Caco-2 (cell line): ENCODE data around the gene TNF. TPM values are rescaled to one million over a fixed set of nuclear protein-coding genes. Genes with fewer than 3 reads are reported as not detected.
A peak's percentile ranks its signal among the peaks of the same experiment; 100 is the strongest.

Source experiments
- BruUV-seq: library from RNA; stranded (reverse); fragments of 400-500 nt; replicated peaks from 2 replicates; lab custom pipeline; 2021; lab: Mats Ljungman, UMichigan
- CTCF ChIA-PET: fragments of 300-600 bp; sonication (Branson Sonifier 250); formaldehyde crosslinking; loops from one replicate; lab custom pipeline; 2022; ENCODE audit warnings: antibody characterized with exemption; lab: Charles Lee
- POLR2A ChIA-PET: fragments of 300-600 bp; sonication (Branson Sonifier 250); formaldehyde crosslinking; loops from one replicate; lab custom pipeline; 2022; ENCODE audit warnings: antibody characterized with exemption; lab: Charles Lee
- DNase-seq, 2 experiments: peaks; one replicate each; pipeline versions ENCODE4 v3.0.0 to v3.0.0-alpha.2; 2020 to 2022
- H3K27me3 ChIP-seq: replicated peaks from 2 replicates; pipeline ENCODE4 v1.6.0; 2011; ENCODE audit warnings: low read length; ENCODE audit not compliant: control insufficient read depth, insufficient read depth
- H3K36me3 ChIP-seq: 2 replicates; pipeline ENCODE4 v1.5.1; 2011; ENCODE audit warnings: low read length; ENCODE audit not compliant: control insufficient read depth, insufficient read depth
- H3K4me1 ChIP-seq: fragments of 250-450 bp; sonication (Bioruptor Pico); 2 replicates; pipeline ENCODE4 v1.5.1; 2020; ENCODE audit warnings: mild to moderate bottlenecking
- H3K4me3 ChIP-seq: 2 replicates; pipeline ENCODE4 v1.5.1; 2011; ENCODE audit warnings: low read depth, mild to moderate bottlenecking, control low read depth, low read length
- H3K9me3 ChIP-seq: fragments of 250-450 bp; sonication (Bioruptor Pico); 2 replicates; pipeline ENCODE4 v1.5.1; 2020; ENCODE audit warnings: mild to moderate bottlenecking, moderate library complexity
- H3K27ac Mint-ChIP-seq: one replicate; pipeline ENCODE4 v1.8.0; 2022; ENCODE audit warnings: mixed read lengths; ENCODE audit not compliant: unreplicated experiment
- H3K27me3 Mint-ChIP-seq: one replicate; pipeline ENCODE4 v1.8.0; 2022; ENCODE audit warnings: mixed read lengths; ENCODE audit not compliant: insufficient read depth, unreplicated experiment
- H3K36me3 Mint-ChIP-seq: one replicate; pipeline ENCODE4 v1.8.0; 2022; ENCODE audit warnings: mild to moderate bottlenecking, mixed read lengths; ENCODE audit not compliant: insufficient read depth, unreplicated experiment
- H3K4me1 Mint-ChIP-seq: one replicate; pipeline ENCODE4 v1.8.0; 2022; ENCODE audit warnings: low read depth, mixed read lengths; ENCODE audit not compliant: unreplicated experiment
- H3K4me3 Mint-ChIP-seq: one replicate; pipeline ENCODE4 v1.8.0; 2022; ENCODE audit warnings: mild to moderate bottlenecking, moderate library complexity, mixed read lengths; ENCODE audit not compliant: unreplicated experiment
- H3K9me3 Mint-ChIP-seq: one replicate; pipeline ENCODE4 v1.8.0; 2022; ENCODE audit warnings: mixed read lengths; ENCODE audit not compliant: unreplicated experiment
- intact Hi-C: fragments of 100-400 bp; cut with micrococcal nuclease; formaldehyde crosslinking; loops from one replicate; pipeline ENCODE4 v1.10.0; 2022; ENCODE audit not compliant: unreplicated experiment
- total RNA-seq: library from RNA; stranded (reverse); gene quantifications from 2 replicates; pipeline ENCODE4 v1.2.3, GENCODE V29; 2022
- TF ChIP-seq, protein P1 (sequence below), 2 experiments: fragments of 200-600 bp in 1 of 2; IDR thresholded peaks; 1 replicate in 1 of 2; 2 replicates in 1 of 2; pipeline versions ENCODE4 v1.5.1 to v1.8.0; 2011 to 2022; ENCODE audit warnings: antibody characterized with exemption in 1 of 2, control low read depth in 1 of 2, inconsistent platforms in 1 of 2, low read depth in 1 of 2, low read length in 1 of 2, mild to moderate bottlenecking in 1 of 2, moderate library complexity in 1 of 2; ENCODE audit not compliant: insufficient read depth in 1 of 2, severe bottlenecking in 1 of 2, unreplicated experiment in 1 of 2

The TNF gene
- total RNA-seq, 1 experiment from 2014 or later = not detected

DNA sequence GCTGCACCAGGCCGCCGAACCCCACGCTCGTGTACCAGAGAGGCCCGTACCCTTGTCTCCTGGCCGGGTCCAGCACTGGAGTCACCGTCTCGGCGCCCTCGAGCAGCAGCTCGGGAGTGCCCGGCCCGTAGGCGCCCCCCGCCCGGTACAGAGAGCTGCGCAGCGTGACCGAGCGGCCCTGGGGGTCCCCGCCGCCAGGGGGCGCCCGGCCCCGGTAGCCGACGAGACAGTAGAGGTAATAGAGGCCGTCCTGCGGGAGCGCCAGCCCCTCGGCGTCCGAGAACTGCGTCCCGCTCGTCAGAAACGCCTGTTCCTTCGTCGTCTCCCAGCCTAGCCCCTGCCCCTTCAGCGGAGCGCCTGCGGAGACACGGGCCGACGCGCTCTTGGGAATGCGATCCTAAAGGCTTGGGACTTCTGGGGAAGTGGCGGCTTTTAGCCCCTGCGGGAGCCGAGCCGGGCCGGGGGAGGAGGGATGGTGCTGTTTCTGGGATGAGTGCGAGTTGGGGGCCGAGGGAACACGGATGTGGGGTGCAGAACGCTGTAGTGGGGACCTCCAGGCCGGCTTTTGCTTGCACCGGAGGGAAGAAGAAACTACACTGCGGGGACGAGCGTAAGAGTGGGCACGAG, 5.6 kb downstream of the TNF start:
- Mint-ChIP-seq H3K4me1 (peaks cover 18% of the 10 kb centered on the region), H3K9me3 (no peaks in the 10 kb centered on the region), H3K4me3 (peak overlapping the region; percentile 97), H3K27ac (peak overlapping the region; percentile 83), H3K27me3 (no peaks in the 10 kb centered on the region), H3K36me3 (peaks cover 5% of the 10 kb centered on the region)
- ChIA-PET POLR2A (interaction anchor here (0.9 to 1.4 kb wide), 2 partner anchors 39 to 55 kb away, joined by 3 to 6 read pairs; partner anchors contain the start of gene DDX39B), CTCF (interaction anchor here (0.6 to 7.2 kb wide), 6 partner anchors 12 to 494 kb away, joined by 3 to 80 read pairs (median 4); partner anchors contain the start of gene NCR3)
- Histone ChIP-seq H3K27me3 (no peaks in the 10 kb centered on the region), H3K36me3 (no peaks in the 10 kb centered on the region), H3K9me3 (no peaks in the 10 kb centered on the region), H3K4me3 (peak overlapping the region; percentile 80), H3K4me1 (peaks cover 3% of the 10 kb centered on the region; the same call in 1 of the 2 replicates)
- TF ChIP-seq, protein P1, sequence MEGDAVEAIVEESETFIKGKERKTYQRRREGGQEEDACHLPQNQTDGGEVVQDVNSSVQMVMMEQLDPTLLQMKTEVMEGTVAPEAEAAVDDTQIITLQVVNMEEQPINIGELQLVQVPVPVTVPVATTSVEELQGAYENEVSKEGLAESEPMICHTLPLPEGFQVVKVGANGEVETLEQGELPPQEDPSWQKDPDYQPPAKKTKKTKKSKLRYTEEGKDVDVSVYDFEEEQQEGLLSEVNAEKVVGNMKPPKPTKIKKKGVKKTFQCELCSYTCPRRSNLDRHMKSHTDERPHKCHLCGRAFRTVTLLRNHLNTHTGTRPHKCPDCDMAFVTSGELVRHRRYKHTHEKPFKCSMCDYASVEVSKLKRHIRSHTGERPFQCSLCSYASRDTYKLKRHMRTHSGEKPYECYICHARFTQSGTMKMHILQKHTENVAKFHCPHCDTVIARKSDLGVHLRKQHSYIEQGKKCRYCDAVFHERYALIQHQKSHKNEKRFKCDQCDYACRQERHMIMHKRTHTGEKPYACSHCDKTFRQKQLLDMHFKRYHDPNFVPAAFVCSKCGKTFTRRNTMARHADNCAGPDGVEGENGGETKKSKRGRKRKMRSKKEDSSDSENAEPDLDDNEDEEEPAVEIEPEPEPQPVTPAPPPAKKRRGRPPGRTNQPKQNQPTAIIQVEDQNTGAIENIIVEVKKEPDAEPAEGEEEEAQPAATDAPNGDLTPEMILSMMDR (IDR thresholded peaks at IDR 0.05; ENCODE audit: insufficient read depth in 1 of 2, low read depth in 1 of 2, low read length in 1 of 2, severe bottlenecking in 1 of 2, unreplicated experiment in 1 of 2) = peak; percentile 90 to 93
- intact Hi-C loops = loop anchor here (1.0 kb wide), 1 partner anchor 17 kb away; no protein-coding TSS in a partner anchor
- no TSS peak for BruUV-seq
- peak; percentile 82 to 92 for DNase-seq

DNA sequence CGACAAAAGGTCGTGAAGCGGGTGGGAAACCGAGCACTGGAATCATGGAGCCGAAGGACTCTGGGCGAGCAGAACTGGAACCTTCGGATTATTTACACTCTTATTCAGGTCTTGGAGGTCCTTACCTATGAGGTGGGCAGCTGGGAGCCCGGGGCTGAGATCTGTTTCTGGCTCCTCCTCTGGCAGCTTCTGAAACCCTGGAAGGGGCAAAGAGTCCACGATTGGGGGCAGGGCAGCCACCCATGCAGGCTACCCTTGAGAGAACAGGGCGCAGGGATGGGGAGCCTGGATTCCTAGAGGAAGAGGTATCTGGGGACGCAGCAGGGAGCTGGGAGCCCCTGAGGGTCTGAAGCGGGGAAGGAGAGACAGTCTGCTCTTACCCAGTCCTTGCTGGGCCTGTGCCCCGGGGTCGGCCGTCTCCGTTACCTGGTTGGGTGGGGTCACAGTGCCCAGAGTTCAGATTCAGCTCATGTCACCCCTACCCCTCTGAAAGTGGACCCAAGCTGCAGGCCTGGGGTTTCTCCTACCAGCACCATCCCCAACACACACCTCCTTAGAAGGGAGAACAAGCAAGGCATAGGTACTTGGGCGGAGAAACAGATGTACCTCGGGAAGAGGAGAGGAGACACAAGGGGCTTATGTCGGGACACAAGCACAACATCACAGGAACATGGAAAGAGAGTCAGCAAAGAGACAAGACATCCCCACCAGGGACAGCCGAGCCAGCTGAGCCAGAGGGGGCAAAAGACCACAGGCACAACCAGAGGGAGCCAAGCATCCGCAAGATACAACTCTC, 6.3 kb downstream of the TNF start:
- H3K4me3 ChIP-seq = peak overlapping the region; percentile 80
- POLR2A ChIA-PET = interaction anchor here (0.9 to 1.4 kb wide), 2 partner anchors 40 to 54 kb away, joined by 3 to 6 read pairs; partner anchors contain the start of gene DDX39B
- no peaks in the 10 kb centered on the region for H3K36me3 ChIP-seq
- Mint-ChIP-seq H3K9me3 (no peaks in the 10 kb centered on the region), H3K27ac (peak overlapping the region; percentile 83), H3K4me3 (peak overlapping the region; percentile 97), H3K4me1 (peaks cover 18% of the 10 kb centered on the region), H3K36me3 (peaks cover 5% of the 10 kb centered on the region), H3K27me3 (no peaks in the 10 kb centered on the region)
- intact Hi-C loops = loop anchor here (1.0 kb wide), 1 partner anchor 17 kb away; no protein-coding TSS in a partner anchor
- CTCF ChIA-PET = interaction anchor here (0.8 to 7.2 kb wide), 4 partner anchors 11 to 494 kb away, joined by 3 to 80 read pairs (median 5); partner anchors contain the start of gene NCR3
- H3K27me3 ChIP-seq = no peaks in the 10 kb centered on the region
- H3K9me3 ChIP-seq = no peaks in the 10 kb centered on the region
- no peak for DNase-seq
- peaks cover 3% of the 10 kb centered on the region; the same call in 1 of the 2 replicates for H3K4me1 ChIP-seq
- BruUV-seq = no TSS peak
- TF ChIP-seq, protein P1 (IDR thresholded peaks at IDR 0.05; ENCODE audit: insufficient read depth in 1 of 2, low read depth in 1 of 2, low read length in 1 of 2, severe bottlenecking in 1 of 2, unreplicated experiment in 1 of 2) = no peak

DNA sequence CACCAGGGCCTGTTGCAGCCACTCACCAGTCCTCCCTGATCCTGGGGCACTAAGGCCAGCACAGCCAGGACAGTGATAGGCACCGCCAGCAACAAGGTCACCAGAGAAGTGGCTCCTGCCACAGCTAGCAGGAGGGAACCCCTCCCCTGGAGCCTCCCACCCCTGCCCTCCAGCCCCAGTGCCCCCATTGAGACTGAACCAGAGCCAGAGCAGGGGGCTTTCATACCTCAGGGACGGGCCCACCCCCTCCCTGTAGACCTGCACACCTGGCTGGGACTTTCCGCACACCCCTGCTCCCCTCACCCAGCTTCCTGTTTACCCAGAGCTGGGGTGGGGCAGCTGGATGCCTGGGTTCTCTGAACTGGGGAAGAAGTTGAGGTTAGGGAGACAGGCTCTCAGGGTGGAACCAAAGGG, 6.9 kb downstream of the TNF start, which contains the start of gene LTB:
LTB (minus strand) TSS at position 195 of the 414 bp plus-strand sequence; CDS start at position 188, 7 bp downstream.
- Histone ChIP-seq H3K4me3 (peak within 1 kb of the TSS; percentile 80), H3K4me1 (peaks cover 3% of the 10 kb centered on the region; the same call in 1 of the 2 replicates), H3K27me3 (no peaks in the 10 kb centered on the region), H3K9me3 (no peaks in the 10 kb centered on the region), H3K36me3 (no peaks in the 10 kb centered on the region)
- intact Hi-C loops = no loop called here
- POLR2A ChIA-PET = no interaction called here
- Mint-ChIP-seq H3K27ac (peak within 1 kb of the TSS; percentile 83), H3K4me3 (peak within 1 kb of the TSS; percentile 97), H3K27me3 (no peaks in the 10 kb centered on the region), H3K4me1 (peaks cover 18% of the 10 kb centered on the region), H3K36me3 (peaks cover 5% of the 10 kb centered on the region), H3K9me3 (no peaks in the 10 kb centered on the region)
- DNase-seq = no peak
- no TSS peak for BruUV-seq
- CTCF ChIA-PET = interaction anchor here (7.2 kb wide), 1 partner anchor 15 kb away, joined by 80 read pairs; no protein-coding TSS in a partner anchor
- TF ChIP-seq, protein P1 (IDR thresholded peaks at IDR 0.05; ENCODE audit: insufficient read depth in 1 of 2, low read depth in 1 of 2, low read length in 1 of 2, severe bottlenecking in 1 of 2, unreplicated experiment in 1 of 2) = no peak
